GM13976 (cell line): Measurements from ENCODE around the gene TMBIM1.

Experiments
- DNase-seq: peaks from one replicate; pipeline ENCODE4 v3.0.0; 2012; ENCODE audit warnings: low spot score
- CTCF ChIP-seq: IDR thresholded peaks from 2 replicates; pipeline ENCODE4 v1.5.1; 2012; ENCODE audit warnings: borderline replicate concordance, mild to moderate bottlenecking; ENCODE audit not compliant: insufficient read depth; ENCODE audit errors: extremely low read depth, missing control alignments, control extremely low read depth
- in situ Hi-C: fragments of 300-500 bp; cut with MboI; formaldehyde crosslinking; loops from one replicate; pipeline ENCODE4 v1.12.0; 2022; ENCODE audit warnings: low sequenced_read_pairs, mixed read lengths, inconsistent platforms; ENCODE audit not compliant: unreplicated experiment

The TMBIM1 gene

DNA sequence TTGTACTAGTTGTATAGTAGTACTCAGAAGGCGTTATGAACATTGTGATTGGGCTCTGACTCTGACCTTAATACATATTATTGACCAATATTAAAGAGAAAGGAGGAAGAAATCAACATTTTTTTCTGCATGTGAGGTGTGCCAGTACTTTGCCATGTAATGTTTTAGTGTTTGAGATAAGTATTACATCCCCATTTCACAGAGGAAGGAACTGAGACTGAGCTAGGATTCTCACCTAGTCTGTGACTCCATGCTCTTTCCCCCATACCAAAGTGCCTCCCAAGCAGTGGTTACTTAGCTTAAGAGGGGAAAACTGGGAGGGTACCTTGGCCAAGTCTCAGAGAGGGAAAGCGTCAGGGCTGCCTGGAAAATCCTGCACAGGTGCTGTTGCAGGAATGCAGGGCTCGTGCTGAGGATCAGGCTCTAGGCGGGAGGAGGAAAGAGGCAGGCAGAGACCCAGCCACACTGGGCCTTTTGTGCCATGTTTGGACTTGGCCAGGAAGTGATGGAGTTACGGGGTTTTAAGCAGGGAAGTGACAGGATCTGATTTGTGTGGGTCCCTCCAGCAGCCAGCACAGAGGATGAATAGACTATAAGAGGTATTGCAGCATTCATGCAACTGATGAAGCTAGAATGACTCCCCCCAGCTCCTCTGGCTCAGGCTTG, 20.3 kb downstream of the TMBIM1 start:
- in situ Hi-C loops = no loop called here
- no peak for TF ChIP-seq CTCF
- DNase-seq = no peak

DNA sequence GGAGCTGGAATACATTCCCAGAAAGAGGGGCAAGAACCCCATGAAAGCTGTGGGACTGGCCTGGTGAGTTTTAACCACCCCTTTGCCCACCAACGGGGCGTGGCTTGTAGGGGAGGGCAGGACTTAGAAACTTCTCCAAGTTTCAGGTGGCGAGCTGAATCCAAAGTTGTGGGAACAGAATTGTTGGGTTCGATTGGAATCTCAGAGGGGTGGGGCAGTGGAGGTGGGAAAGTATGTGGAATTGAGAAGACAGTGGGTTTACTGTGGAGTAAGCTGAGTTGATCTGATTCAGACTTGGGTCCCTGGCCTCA, 20.9 kb downstream of the TMBIM1 start:
- DNase-seq = no peak
- no peak for TF ChIP-seq CTCF
- in situ Hi-C loops = no loop called here

GRCh38 chr2:218270721-218271486, 21.4 kb downstream of the TMBIM1 start:
- no peak for DNase-seq
- TF ChIP-seq CTCF = no peak
- in situ Hi-C loops = no loop called here

GRCh38 chr2:218269900-218270720, 22.2 kb downstream of the TMBIM1 start, which contains the start of the genes AAMP and PNKD:
Gene AAMP, minus strand, starts transcription at chr2:218270137. Its CDS starts 51 bp downstream, at chr2:218270086.
Gene PNKD, plus strand, starts transcription at chr2:218270519. Its CDS starts 17 bp downstream, at chr2:218270536.
- TF ChIP-seq CTCF = no peak
- DNase-seq = peak; percentile 99
- in situ Hi-C loops = no loop called here

GRCh38 chr2:218267259-218267658, 25.0 kb downstream of the TMBIM1 start:
- DNase-seq = no peak
- in situ Hi-C loops = no loop called here
- TF ChIP-seq CTCF = no peak

DNA sequence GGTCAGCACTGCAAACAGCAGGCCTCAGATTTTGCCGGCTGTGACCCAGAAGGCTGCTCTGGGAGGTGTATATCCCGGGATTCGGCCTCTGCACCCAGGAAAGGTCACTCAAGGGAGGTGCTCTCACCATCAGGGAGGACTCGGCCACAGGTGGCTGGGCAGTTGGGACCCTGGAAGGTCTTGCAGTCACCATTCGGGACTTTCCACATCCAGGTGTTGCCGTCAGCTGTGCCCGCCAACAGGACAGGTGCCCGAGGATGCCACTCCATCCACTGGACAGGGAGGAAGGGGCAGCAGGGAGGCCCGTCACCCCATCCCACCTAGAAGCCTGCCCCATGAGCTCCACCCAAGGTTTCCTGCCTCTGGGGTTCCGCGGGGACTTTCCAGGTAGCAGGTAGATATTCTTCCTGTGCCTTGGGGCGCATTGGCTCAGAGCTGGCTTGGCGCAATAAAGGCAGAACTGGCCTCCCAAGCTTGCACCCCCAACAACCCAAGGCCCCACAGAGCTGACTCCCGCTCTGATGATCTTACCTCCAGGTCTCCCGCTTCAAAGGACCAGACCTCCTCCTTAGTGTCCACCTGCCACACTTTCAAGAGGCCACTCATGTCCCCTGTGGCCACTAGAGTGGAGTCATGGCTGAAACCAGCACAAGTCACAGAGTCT, 25.9 kb downstream of the TMBIM1 start:
- TF ChIP-seq CTCF = no peak
- in situ Hi-C loops = no loop called here
- no peak for DNase-seq
